K562 (cell line): ENCODE results near the gene SMCO1. TPM values are rescaled to one million over a fixed set of nuclear protein-coding genes. Genes with fewer than 3 reads are reported as not detected.

Source experiments
- ATAC-seq: fragments of 200-7000 bp; cut with Tn5 transposase; 3 replicates; pipeline ENCODE4 v1.9.1; 2020; ENCODE audit warnings: moderate library complexity
- BruUV-seq: library from RNA; stranded (reverse); fragments of 400-500 nt; replicated peaks from 2 replicates; lab custom pipeline; 2021; lab: Mats Ljungman, UMichigan
- CTCF ChIA-PET: fragments of 300-600 bp; formaldehyde crosslinking; extraction: SDS; loops from one replicate; lab custom pipeline; 2021; ENCODE audit warnings: low intra/inter-chr PET ratio; lab: Yijun Ruan, JAX
- POLR2A ChIA-PET: fragments of 300-600, 350-650 bp; sonication (Branson Sonifier 250); formaldehyde crosslinking; extraction: SDS; loops from one replicate; lab custom pipeline; 2021; ENCODE audit warnings: antibody characterized with exemption, inconsistent platforms; lab: Yijun Ruan, JAX
- DNase-seq, 4 experiments: peaks; one replicate each; pipeline versions ENCODE4 v3.0.0 to v3.0.0-alpha.2; 2011 to 2018; ENCODE audit warnings: low spot score in 3 of 4, mixed read lengths in 3 of 4; ENCODE audit errors: extremely low read depth in 1 of 4
- FAIRE-seq: peaks from 2 replicates; lab custom pipeline; 2011; peaks lifted over from hg19 to GRCh38; lab: Jason Lieb, UNC
- H2AFZ ChIP-seq: 2 replicates; pipeline ENCODE4 v1.6.0; 2011; ENCODE audit warnings: low read depth, low read length, control low read depth, inconsistent platforms
- H3K27ac ChIP-seq: fragments of 200-600 bp; 3 replicates; pipeline ENCODE4 v1.8.0; 2011; ENCODE audit warnings: low read depth, mild to moderate bottlenecking, control low read depth, inconsistent platforms, low read length, moderate library complexity, mixed read lengths; ENCODE audit errors: extremely low read depth
- H3K27me3 ChIP-seq, 2 experiments: fragments of 300-600 bp in 1 of 2; 2 replicates in 1 of 2; 3 replicates in 1 of 2; pipeline versions ENCODE4 v1.6.0 to v1.8.0; 2011; ENCODE audit warnings: inconsistent platforms in 2 of 2, low read length in 2 of 2, mild to moderate bottlenecking in 1 of 2, mixed read lengths in 1 of 2, moderate library complexity in 1 of 2; ENCODE audit not compliant: control insufficient read depth in 2 of 2, insufficient read depth in 2 of 2
- H3K36me3 ChIP-seq: fragments of 300-600 bp; 3 replicates; pipeline ENCODE4 v1.8.0; 2011; ENCODE audit warnings: mild to moderate bottlenecking, low read length, inconsistent platforms; ENCODE audit not compliant: control insufficient read depth, insufficient read depth
- H3K4me1 ChIP-seq, 2 experiments: fragments of 200-600 bp in 1 of 2; replicated peaks in 1 of 2; 2 replicates in 1 of 2; 3 replicates in 1 of 2; pipeline versions ENCODE4 v1.5.1 to v1.8.0; 2011; ENCODE audit warnings: inconsistent platforms in 2 of 2, low read length in 2 of 2, mild to moderate bottlenecking in 1 of 2, mixed read lengths in 1 of 2, moderate library complexity in 1 of 2; ENCODE audit not compliant: control insufficient read depth in 2 of 2, insufficient read depth in 2 of 2
- H3K4me2 ChIP-seq: 2 replicates; pipeline ENCODE4 v1.6.1; 2011; ENCODE audit warnings: low read length, control low read depth, inconsistent platforms, mixed read lengths; ENCODE audit not compliant: insufficient read depth
- H3K4me3 ChIP-seq: fragments of 200-600 bp; sonication (generic), shearing (Covaris generic); 2 replicates; pipeline ENCODE4 v1.5.1; 2016; ENCODE audit warnings: control low read depth, inconsistent platforms
- H3K79me2 ChIP-seq: fragments of 200-600 bp; 3 replicates; pipeline ENCODE4 v1.8.0; 2011; ENCODE audit warnings: low read length, inconsistent platforms; ENCODE audit not compliant: control insufficient read depth, insufficient read depth
- H3K9ac ChIP-seq, 2 experiments: 2 replicates each; pipeline versions ENCODE4 v1.6.0 to v1.6.1; 2011; ENCODE audit warnings: low read depth in 2 of 2, low read length in 2 of 2, control low read depth in 1 of 2, inconsistent platforms in 1 of 2, mild to moderate bottlenecking in 1 of 2, mixed read lengths in 1 of 2; ENCODE audit not compliant: insufficient read depth in 1 of 2
- H3K9me1 ChIP-seq: one replicate; pipeline ENCODE4 v1.6.0; 2011; ENCODE audit warnings: inconsistent platforms, mild to moderate bottlenecking, low read length, moderate library complexity; ENCODE audit not compliant: control insufficient read depth, insufficient read depth
- H3K9me3 ChIP-seq: replicated peaks from 2 replicates; pipeline ENCODE4 v1.5.1; 2011; ENCODE audit warnings: low read depth, low read length, inconsistent platforms; ENCODE audit not compliant: control insufficient read depth, insufficient read depth
- H4K20me1 ChIP-seq: replicated peaks from 2 replicates; pipeline ENCODE4 v1.6.1; 2011; ENCODE audit warnings: low read length, inconsistent platforms, mixed read lengths; ENCODE audit not compliant: control insufficient read depth, insufficient read depth
- CBX5 ChIP-seq: IDR thresholded peaks from 2 replicates; pipeline ENCODE4 v1.6.1; 2014; ENCODE audit warnings: low read depth, borderline replicate concordance
- CHCHD3 ChIP-seq: fragments of 250-450 bp; sonication (Bioruptor Pico); IDR thresholded peaks from 2 replicates; pipeline ENCODE4 v2.1.2; 2022; ENCODE audit warnings: mild to moderate bottlenecking
- COPS2 ChIP-seq: fragments of 450-650 bp; conservative IDR thresholded peaks from 2 replicates; pipeline ENCODE4 v1.6.1; 2016; ENCODE audit warnings: mild to moderate bottlenecking, moderate library complexity
- CTCF ChIP-seq, 3 experiments: IDR thresholded peaks in 2 of 3; conservative IDR thresholded peaks in 1 of 3; 2 replicates each; pipeline ENCODE4 v1.5.1; 2011 to 2012; ENCODE audit warnings: low read length in 3 of 3, mild to moderate bottlenecking in 3 of 3, control low read depth in 2 of 3, improper control_type of control experiment in 1 of 3, inconsistent platforms in 1 of 3, low read depth in 1 of 3, mixed read lengths in 1 of 3, moderate library complexity in 1 of 3; ENCODE audit not compliant: insufficient read depth in 2 of 3
- KDM1A ChIP-seq, 2 experiments: fragments of 450-650 bp; IDR thresholded peaks; 2 replicates each; pipeline ENCODE4 v1.6.1; 2016; ENCODE audit warnings: mild to moderate bottlenecking in 2 of 2
- MEIS2 ChIP-seq: fragments of 450-650 bp; IDR thresholded peaks from 2 replicates; pipeline ENCODE4 v1.6.1; 2014; ENCODE audit warnings: mild to moderate bottlenecking; ENCODE audit not compliant: partially characterized antibody
- NCOA6 ChIP-seq: fragments of 450-650 bp; IDR thresholded peaks from 2 replicates; pipeline ENCODE4 v1.6.1; 2017; ENCODE audit warnings: mild to moderate bottlenecking
- PHB ChIP-seq: fragments of 250-450 bp; sonication (Bioruptor Pico); IDR thresholded peaks from 2 replicates; pipeline ENCODE4 v1.5.0; 2021
- POLR2A ChIP-seq: fragments of 450-650 bp; conservative IDR thresholded peaks from 2 replicates; pipeline ENCODE4 v1.6.1; 2016
- POLR2AphosphoS5 ChIP-seq: IDR thresholded peaks from 2 replicates; pipeline ENCODE4 v1.6.1; 2011; ENCODE audit warnings: mild to moderate bottlenecking, low read depth, low read length, moderate library complexity; ENCODE audit not compliant: control insufficient read depth, insufficient read depth
- ZBTB26 ChIP-seq: fragments of 450-650 bp; formaldehyde crosslinking; IDR thresholded peaks from 2 replicates; pipeline ENCODE4 v1.4.0; 2022; ENCODE audit warnings: missing genetic modification characterization
- ZNF175 ChIP-seq: fragments of 200-800 bp; sonication (Bioruptor generic); IDR thresholded peaks from 2 replicates; pipeline ENCODE4 v1.6.1; 2016; ENCODE audit warnings: low read depth, mild to moderate bottlenecking, missing genetic modification characterization, missing compliant biosample characterization
- ZNF253 ChIP-seq: fragments of 250-450 bp; sonication (Bioruptor Pico); conservative IDR thresholded peaks from 2 replicates; pipeline ENCODE4 v1.6.1; 2021; ENCODE audit warnings: mild to moderate bottlenecking
- WGBS: fragments of 100-300 bp; shearing (Covaris generic); methylation state at CpG from one replicate; pipeline ENCODE4 v1.1.6; 2016; ENCODE audit warnings: low coverage, mixed read lengths; ENCODE audit not compliant: insufficient coverage; ENCODE audit errors: missing lambda C conversion rate; 5-methylcytosine and 5-hydroxymethylcytosine counted together
- in situ Hi-C: fragments of 300-500 bp; cut with MboI; formaldehyde crosslinking; loops from 4 replicates; pipeline ENCODE4 v1.15.0; 2018; ENCODE audit warnings: inconsistent platforms, mixed read lengths
- intact Hi-C: fragments of 100-400 bp; cut with micrococcal nuclease; formaldehyde crosslinking; loops from 2 replicates; pipeline ENCODE4 v1.14.2; 2022
- polyA plus RNA-seq, 8 experiments: library from polyadenylated mRNA; depleted of rRNA in 4 of 8; stranded (reverse) in 5 of 8; unstranded in 3 of 8; fragments of >200 nt; fragmentation: Nextera tagmentation in 2 of 8; fragmentation: Illumina TruSeq in 1 of 8; extraction: Ambion mirVana in 2 of 8; extraction: Trizol in 1 of 8; gene quantifications; 2 replicates each; pipeline versions ENCODE4 v1.2.1 to v1.2.3, GENCODE V29; 2011 to 2014; ENCODE audit warnings: inconsistent platforms in 1 of 8, missing spikeins in 1 of 8
- total RNA-seq, 7 experiments: library from RNA; depleted of rRNA in 6 of 7; stranded (reverse); fragments of >200 nt in 6 of 7; fragmentation: Illumina TruSeq in 2 of 7; extraction: Trizol in 2 of 7; gene quantifications; 2 replicates each; pipeline versions ENCODE4 v1.2.1 to v1.2.3, GENCODE V29; 2011 to 2021; ENCODE audit warnings: low replicate concordance in 1 of 7

The SMCO1 gene
- total and polyA plus RNA-seq, 9 of the 15 experiments (the other 6 are each of a cell fraction or from before 2014, with no cell fraction given), result 0.05 to 0.35 (median 0.12) TPM; not detected in 5

GRCh38 chr3:196553551-196553950 is 38.4 kb upstream of the SMCO1 start:
- Histone ChIP-seq H3K27ac (no peak overlapping the region), H3K79me2 (no peaks in the 10 kb centered on the region), H3K36me3 (peaks cover 8% of the 10 kb centered on the region; the same call in 2 of the 3 replicates), H4K20me1 (no peaks in the 10 kb centered on the region), H3K27me3 (no peaks in the 10 kb centered on the region), H3K9me1 (no peaks in the 10 kb centered on the region), H3K4me3 (no peak overlapping the region), H3K4me2 (no peak overlapping the region), H2AFZ (no peak overlapping the region), H3K4me1 (no peaks in the 10 kb centered on the region), H3K9ac (no peak overlapping the region), H3K9me3 (peaks cover 8% of the 10 kb centered on the region; the same call in 1 of the 2 replicates)
- DNase-seq (no peak), FAIRE-seq (no peak), ATAC-seq (no peak)
- no TSS peak for BruUV-seq
- in situ Hi-C loops, result no loop called here
- CTCF ChIA-PET, result no interaction called here
- 89% methylated on average over 9 of the region's 9 CpGs for WGBS
- POLR2A ChIA-PET, result no interaction called here
- TF ChIP-seq CBX5 (no peak), POLR2A (peak; percentile 28; the same call in 1 of the 2 replicates)
- intact Hi-C loops, result no loop called here

- no peak for ATAC-seq
- intact Hi-C loops (no loop called here), in situ Hi-C loops (no loop called here)
- FAIRE-seq, result no peak
- no peak overlapping the region for H2AFZ ChIP-seq
- no peak overlapping the region for H3K4me2 ChIP-seq
- H3K27me3 ChIP-seq, result no peaks in the 10 kb centered on the region
- H3K79me2 ChIP-seq, result no peaks in the 10 kb centered on the region
- CTCF ChIA-PET, result no interaction called here
- H3K9me1 ChIP-seq, result no peaks in the 10 kb centered on the region
- BruUV-seq, result no TSS peak
- H3K4me3 ChIP-seq, result no peak overlapping the region
- H3K27ac ChIP-seq, result no peak overlapping the region
- WGBS, result 85% methylated on average over 5 of the region's 5 CpGs
- peaks cover 8% of the 10 kb centered on the region; the same call in 1 of the 2 replicates for H3K9me3 ChIP-seq
- H3K9ac ChIP-seq, result no peak overlapping the region
- POLR2A ChIA-PET, result no interaction called here
- peaks cover 6% of the 10 kb centered on the region; the same call in 2 of the 3 replicates for H3K36me3 ChIP-seq
- H4K20me1 ChIP-seq, result no peaks in the 10 kb centered on the region
- H3K4me1 ChIP-seq, result no peaks in the 10 kb centered on the region
- no peak for DNase-seq
- TF ChIP-seq CHCHD3 (no peak), NCOA6 (no peak), KDM1A (IDR thresholded peaks at IDR 0.05) (no peak), POLR2AphosphoS5 (no peak), MEIS2 (no peak), ZBTB26 (CRISPR knock-in tag) (no peak), ZNF253 (no peak), COPS2 (no peak), ZNF175 (no peak), PHB (no peak), CTCF (IDR thresholded peaks at IDR 0.05 in 2 of 3, conservative IDR thresholded peaks at IDR 0.05 in 1 of 3; ENCODE audit: insufficient read depth in 2 of 3, low read depth in 1 of 3, low read length in 3 of 3) (no peak)
Observed at GRCh38 chr3:196552253-196552652, 37.1 kb upstream of the SMCO1 start.
